ENCODE measurements around the gene GOLGA6L7.

- TF ChIP-seq EZH2 (IDR thresholded peaks at IDR 0.05; ENCODE audit: low read depth) (no peak), CTCF (conservative IDR thresholded peaks at IDR 0.05) (no peak)
Measured at GRCh38 chr15:28875461-28876000, 27.1 kb upstream of the GOLGA6L7 start.

All from PC-9 (cell line).